ENCODE measurements around the gene COBLL1.

DNA sequence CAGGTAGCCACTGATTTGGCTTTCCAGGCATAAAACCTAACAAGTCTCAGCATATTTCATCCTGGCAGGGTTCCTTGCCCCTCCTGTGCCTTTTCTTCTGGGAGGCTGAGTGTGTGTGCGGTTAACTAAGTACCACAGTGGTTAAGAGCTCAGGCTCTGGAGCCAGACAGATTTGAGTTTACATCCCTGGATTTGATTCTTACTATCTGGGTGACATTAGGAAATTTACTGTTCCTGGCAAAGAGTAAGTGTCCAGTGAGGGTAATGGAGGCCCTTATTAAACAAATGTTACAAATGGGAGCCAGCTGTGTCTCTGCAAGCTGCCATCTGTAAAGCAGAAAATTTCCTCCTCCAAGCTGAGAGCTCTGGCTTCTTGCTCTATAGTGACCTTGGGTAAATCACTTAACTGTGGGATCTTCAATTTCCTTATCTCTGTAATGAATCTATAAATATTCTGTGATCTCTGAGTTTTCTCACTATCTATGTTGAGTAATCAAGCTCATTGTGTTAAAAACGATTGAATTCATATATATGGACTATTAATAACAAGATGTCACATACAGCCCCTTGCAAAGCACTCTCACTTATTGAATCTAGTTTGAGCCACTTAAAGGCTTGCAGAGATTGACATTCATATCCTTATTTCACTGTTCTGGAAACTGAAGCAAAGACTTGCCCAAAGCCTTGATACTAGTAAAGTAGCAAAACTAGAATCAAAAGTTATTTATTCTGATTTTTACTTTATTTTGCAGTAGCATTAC is 6.5 kb upstream of the COBLL1 start:
- TF ChIP-seq, protein P1, sequence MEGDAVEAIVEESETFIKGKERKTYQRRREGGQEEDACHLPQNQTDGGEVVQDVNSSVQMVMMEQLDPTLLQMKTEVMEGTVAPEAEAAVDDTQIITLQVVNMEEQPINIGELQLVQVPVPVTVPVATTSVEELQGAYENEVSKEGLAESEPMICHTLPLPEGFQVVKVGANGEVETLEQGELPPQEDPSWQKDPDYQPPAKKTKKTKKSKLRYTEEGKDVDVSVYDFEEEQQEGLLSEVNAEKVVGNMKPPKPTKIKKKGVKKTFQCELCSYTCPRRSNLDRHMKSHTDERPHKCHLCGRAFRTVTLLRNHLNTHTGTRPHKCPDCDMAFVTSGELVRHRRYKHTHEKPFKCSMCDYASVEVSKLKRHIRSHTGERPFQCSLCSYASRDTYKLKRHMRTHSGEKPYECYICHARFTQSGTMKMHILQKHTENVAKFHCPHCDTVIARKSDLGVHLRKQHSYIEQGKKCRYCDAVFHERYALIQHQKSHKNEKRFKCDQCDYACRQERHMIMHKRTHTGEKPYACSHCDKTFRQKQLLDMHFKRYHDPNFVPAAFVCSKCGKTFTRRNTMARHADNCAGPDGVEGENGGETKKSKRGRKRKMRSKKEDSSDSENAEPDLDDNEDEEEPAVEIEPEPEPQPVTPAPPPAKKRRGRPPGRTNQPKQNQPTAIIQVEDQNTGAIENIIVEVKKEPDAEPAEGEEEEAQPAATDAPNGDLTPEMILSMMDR (conservative IDR thresholded peaks at IDR 0.05; ENCODE audit: low read depth, low read length) = no peak
- TF ChIP-seq EZH2 (IDR thresholded peaks at IDR 0.05; ENCODE audit: low read length, unreplicated experiment) = no peak

All from PC-3 (cell line).